Measurements from ENCODE around the gene CHRNB4.

CHRNB4 gene

DNA sequence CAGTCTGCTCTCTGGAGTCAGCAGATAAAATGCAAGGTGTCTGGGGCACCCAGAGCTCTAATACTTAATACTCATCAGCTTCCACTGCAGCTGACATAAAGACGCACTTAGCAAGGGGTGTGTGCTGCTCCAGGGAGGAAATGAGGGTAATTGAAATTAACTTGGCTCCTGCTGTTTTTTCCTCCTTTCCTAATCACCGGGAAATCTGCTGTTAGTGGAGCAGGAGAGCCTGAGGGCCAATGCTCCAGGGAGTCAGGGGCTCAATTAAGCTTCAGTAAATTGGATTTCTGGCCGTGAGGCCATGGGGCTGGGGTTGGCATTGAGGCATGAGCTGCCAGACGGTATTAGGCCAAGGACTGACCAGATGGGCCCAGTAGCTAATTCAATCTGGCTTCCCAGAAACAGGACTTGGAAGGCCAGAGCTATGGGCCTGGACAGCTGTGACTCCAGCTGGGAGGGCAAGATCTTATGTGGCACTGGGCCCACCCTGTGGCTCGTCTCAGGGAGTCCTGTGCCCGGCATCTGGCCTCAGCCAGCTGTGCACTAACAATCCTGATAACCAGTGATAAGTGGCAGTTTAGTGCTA lies 30.7 kb upstream of the CHRNB4 start (continued):
- TF ChIP-seq TOX (CRISPR knock-in tag; IDR thresholded peaks at IDR 0.05; ENCODE audit: borderline replicate concordance): no peak

DNA sequence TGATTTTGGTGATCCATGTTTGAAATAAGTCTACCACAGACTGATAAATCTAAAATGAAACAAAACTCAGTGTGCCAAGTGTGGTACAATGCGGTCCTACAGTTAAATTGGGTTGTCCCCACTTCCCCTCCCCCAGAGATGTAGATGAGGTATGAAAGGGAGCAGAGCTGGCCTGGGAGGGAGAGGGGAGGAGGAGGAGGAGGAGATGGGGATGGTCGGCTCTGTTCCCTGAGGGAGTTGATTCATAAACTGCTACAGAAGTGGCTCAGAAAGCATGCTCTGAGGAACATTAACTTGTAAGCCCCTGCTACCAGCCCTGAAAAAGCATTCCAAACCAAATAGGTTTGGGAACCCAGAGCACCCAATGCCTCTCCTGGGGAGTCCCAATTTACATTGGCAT lies 28.0 kb upstream of the CHRNB4 start:
- no peak for TF ChIP-seq ZNF70 (CRISPR knock-in tag; IDR thresholded peaks at IDR 0.05)
- TF ChIP-seq TOX (CRISPR knock-in tag; IDR thresholded peaks at IDR 0.05; ENCODE audit: borderline replicate concordance): no peak
- TF ChIP-seq, protein P1, sequence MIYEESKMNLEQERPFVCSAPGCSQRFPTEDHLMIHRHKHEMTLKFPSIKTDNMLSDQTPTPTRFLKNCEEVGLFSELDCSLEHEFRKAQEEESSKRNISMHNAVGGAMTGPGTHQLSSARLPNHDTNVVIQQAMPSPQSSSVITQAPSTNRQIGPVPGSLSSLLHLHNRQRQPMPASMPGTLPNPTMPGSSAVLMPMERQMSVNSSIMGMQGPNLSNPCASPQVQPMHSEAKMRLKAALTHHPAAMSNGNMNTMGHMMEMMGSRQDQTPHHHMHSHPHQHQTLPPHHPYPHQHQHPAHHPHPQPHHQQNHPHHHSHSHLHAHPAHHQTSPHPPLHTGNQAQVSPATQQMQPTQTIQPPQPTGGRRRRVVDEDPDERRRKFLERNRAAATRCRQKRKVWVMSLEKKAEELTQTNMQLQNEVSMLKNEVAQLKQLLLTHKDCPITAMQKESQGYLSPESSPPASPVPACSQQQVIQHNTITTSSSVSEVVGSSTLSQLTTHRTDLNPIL (CRISPR knock-in tag; IDR thresholded peaks at IDR 0.05; ENCODE audit: low read depth): no peak
- no peak for TF ChIP-seq OSR1 (CRISPR knock-in tag; IDR thresholded peaks at IDR 0.05)
- TF ChIP-seq ZFP30 (CRISPR knock-in tag; IDR thresholded peaks at IDR 0.05): no peak
- no peak for TF ChIP-seq PATZ1 (CRISPR knock-in tag; IDR thresholded peaks at IDR 0.05; ENCODE audit: borderline replicate concordance)
- TF ChIP-seq ZC3H10 (CRISPR knock-in tag; IDR thresholded peaks at IDR 0.05): no peak
- no peak for TF ChIP-seq ISL1 (CRISPR knock-in tag; IDR thresholded peaks at IDR 0.05)
- TF ChIP-seq PPARA (CRISPR knock-in tag; IDR thresholded peaks at IDR 0.05; ENCODE audit: borderline replicate concordance): no peak
- TF ChIP-seq GLIS3 (CRISPR knock-in tag; IDR thresholded peaks at IDR 0.05): no peak
- TF ChIP-seq ESRRG (CRISPR knock-in tag; IDR thresholded peaks at IDR 0.05): no peak
- TF ChIP-seq ARNTL (CRISPR knock-in tag; IDR thresholded peaks at IDR 0.05; ENCODE audit: borderline replicate concordance, low read depth): no peak
- no peak for TF ChIP-seq TCF4 (CRISPR knock-in tag; IDR thresholded peaks at IDR 0.05; ENCODE audit: borderline replicate concordance)
- no peak for TF ChIP-seq CSRNP3 (CRISPR knock-in tag; IDR thresholded peaks at IDR 0.05)
- no peak for TF ChIP-seq POU6F1 (CRISPR knock-in tag; IDR thresholded peaks at IDR 0.05; ENCODE audit: borderline replicate concordance, low read depth)
- TF ChIP-seq ZFP3 (CRISPR knock-in tag; IDR thresholded peaks at IDR 0.05): no peak
- no peak for TF ChIP-seq TSHZ2 (CRISPR knock-in tag; IDR thresholded peaks at IDR 0.05)
- ATAC-seq: no peak

GRCh38 chr15:78667578-78668236 lies 26.7 kb upstream of the CHRNB4 start:
- no peak for ATAC-seq
- TF ChIP-seq ZNF70 (CRISPR knock-in tag; IDR thresholded peaks at IDR 0.05) (no peak), TOX (CRISPR knock-in tag; IDR thresholded peaks at IDR 0.05; ENCODE audit: borderline replicate concordance) (no peak)

DNA sequence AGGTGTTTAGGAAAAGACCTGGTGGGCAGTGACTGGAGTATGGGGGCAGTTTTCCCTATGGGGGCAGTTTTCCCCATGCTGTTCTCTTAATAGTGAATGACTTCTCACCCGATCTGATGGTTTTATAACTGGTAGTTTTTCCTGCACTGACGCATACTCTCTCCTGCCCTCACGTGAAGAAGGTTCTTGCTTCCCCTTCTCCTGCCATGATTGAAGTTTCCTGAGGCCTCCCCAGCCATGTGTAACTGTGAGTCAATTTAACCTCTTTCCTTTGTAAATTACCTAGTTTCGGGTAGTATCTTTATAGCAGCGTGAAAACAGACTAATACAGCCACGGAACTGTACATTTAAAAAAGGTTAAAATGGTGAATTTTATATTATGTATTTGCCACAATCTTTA lies 25.0 kb upstream of the CHRNB4 start:
- ATAC-seq: no peak
- no peak for TF ChIP-seq TOX (CRISPR knock-in tag; IDR thresholded peaks at IDR 0.05; ENCODE audit: borderline replicate concordance)
- TF ChIP-seq ESRRG (CRISPR knock-in tag; IDR thresholded peaks at IDR 0.05): no peak
- TF ChIP-seq PPARA (CRISPR knock-in tag; IDR thresholded peaks at IDR 0.05; ENCODE audit: borderline replicate concordance): no peak
- TF ChIP-seq ISL1 (CRISPR knock-in tag; IDR thresholded peaks at IDR 0.05): no peak
- no peak for TF ChIP-seq ARNTL (CRISPR knock-in tag; IDR thresholded peaks at IDR 0.05; ENCODE audit: borderline replicate concordance, low read depth)
- TF ChIP-seq ZC3H10 (CRISPR knock-in tag; IDR thresholded peaks at IDR 0.05): no peak
- TF ChIP-seq ZNF8 (CRISPR knock-in tag; IDR thresholded peaks at IDR 0.05): no peak
- no peak for TF ChIP-seq RARB (CRISPR knock-in tag; IDR thresholded peaks at IDR 0.05)
- no peak for TF ChIP-seq ZNF565 (CRISPR knock-in tag; conservative IDR thresholded peaks at IDR 0.05; ENCODE audit: low read depth)
- TF ChIP-seq ZNF70 (CRISPR knock-in tag; IDR thresholded peaks at IDR 0.05): no peak
- no peak for TF ChIP-seq OSR1 (CRISPR knock-in tag; IDR thresholded peaks at IDR 0.05)
- no peak for TF ChIP-seq SNAI2 (CRISPR knock-in tag; IDR thresholded peaks at IDR 0.05)
- no peak for TF ChIP-seq ZFP30 (CRISPR knock-in tag; IDR thresholded peaks at IDR 0.05)
